ENCODE data around the gene WNT5B. TPM values are rescaled to one million over a fixed set of nuclear protein-coding genes. Genes with fewer than 3 reads are reported as not detected.

The WNT5B gene
- total RNA-seq, 1 donor from 2014 or later = 2.1 TPM

DNA sequence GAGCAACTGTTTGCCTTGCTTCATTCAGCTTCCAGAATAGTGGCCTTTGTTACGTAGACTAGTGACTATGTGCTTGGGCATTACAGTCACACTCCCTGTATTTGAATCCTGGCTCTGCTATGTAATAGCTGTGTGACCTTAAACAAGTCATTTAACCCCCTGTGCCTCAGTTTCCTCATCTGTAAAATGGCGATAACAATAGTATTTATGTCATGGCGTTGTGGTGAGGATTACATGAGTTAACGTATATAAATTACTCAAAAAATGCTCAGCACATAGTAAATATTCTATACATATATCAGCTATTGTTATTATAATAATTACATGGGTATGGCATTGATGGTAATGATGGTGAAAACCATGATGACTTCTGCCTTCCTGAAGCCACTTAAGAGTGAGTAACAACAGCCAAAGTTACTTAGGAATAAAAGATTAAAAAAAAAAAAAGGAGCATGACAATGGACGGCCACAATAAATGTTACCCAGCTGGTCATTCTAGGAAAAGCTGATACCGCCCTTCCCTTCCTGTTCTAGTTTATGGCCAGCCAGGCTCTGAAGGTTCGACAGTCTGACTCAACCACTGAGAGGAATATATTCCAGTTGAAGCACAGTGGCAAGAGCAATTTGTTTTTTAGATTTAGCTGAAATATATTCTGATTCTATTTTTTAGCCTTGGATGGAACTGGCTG is 51.9 kb downstream of the WNT5B start:
- DNase-seq = no peak
- Histone ChIP-seq H3K27ac (replicated peaks) (peak overlapping the region; percentile 85), H3K4me3 (no peak overlapping the region), H3K9me3 (replicated peaks) (peaks cover 8% of the 10 kb centered on the region), H3K4me1 (peaks cover 26% of the 10 kb centered on the region), H3K27me3 (ENCODE audit: low read depth) (no peaks in the 10 kb centered on the region), H3K36me3 (no peaks in the 10 kb centered on the region)
- no peak for TF ChIP-seq CTCF (IDR thresholded peaks at IDR 0.05; ENCODE audit: borderline replicate concordance)
- intact Hi-C loops (cut with micrococcal nuclease) = no loop called here

- Histone ChIP-seq H3K9me3 (replicated peaks) (peaks cover 3% of the 10 kb centered on the region), H3K4me1 (peaks cover 26% of the 10 kb centered on the region), H3K36me3 (no peaks in the 10 kb centered on the region), H3K4me3 (no peak overlapping the region), H3K27me3 (ENCODE audit: low read depth) (no peaks in the 10 kb centered on the region), H3K27ac (replicated peaks) (peak overlapping the region; percentile 85)
- TF ChIP-seq CTCF (IDR thresholded peaks at IDR 0.05; ENCODE audit: borderline replicate concordance) = no peak
- no peak for DNase-seq
- intact Hi-C loops (cut with micrococcal nuclease) = no loop called here
Measured at GRCh38 chr12:1681493-1681807, 52.4 kb downstream of the WNT5B start.

- intact Hi-C loops (cut with micrococcal nuclease) = no loop called here
- Histone ChIP-seq H3K9me3 (replicated peaks) (no peaks in the 10 kb centered on the region), H3K36me3 (no peaks in the 10 kb centered on the region), H3K4me1 (peaks cover 31% of the 10 kb centered on the region), H3K27me3 (ENCODE audit: low read depth) (no peaks in the 10 kb centered on the region), H3K27ac (replicated peaks) (no peak overlapping the region), H3K4me3 (no peak overlapping the region)
- TF ChIP-seq CTCF (IDR thresholded peaks at IDR 0.05; ENCODE audit: borderline replicate concordance) = no peak
- DNase-seq = no peak
Measured at GRCh38 chr12:1688086-1688710, 59.2 kb downstream of the WNT5B start.

DNA sequence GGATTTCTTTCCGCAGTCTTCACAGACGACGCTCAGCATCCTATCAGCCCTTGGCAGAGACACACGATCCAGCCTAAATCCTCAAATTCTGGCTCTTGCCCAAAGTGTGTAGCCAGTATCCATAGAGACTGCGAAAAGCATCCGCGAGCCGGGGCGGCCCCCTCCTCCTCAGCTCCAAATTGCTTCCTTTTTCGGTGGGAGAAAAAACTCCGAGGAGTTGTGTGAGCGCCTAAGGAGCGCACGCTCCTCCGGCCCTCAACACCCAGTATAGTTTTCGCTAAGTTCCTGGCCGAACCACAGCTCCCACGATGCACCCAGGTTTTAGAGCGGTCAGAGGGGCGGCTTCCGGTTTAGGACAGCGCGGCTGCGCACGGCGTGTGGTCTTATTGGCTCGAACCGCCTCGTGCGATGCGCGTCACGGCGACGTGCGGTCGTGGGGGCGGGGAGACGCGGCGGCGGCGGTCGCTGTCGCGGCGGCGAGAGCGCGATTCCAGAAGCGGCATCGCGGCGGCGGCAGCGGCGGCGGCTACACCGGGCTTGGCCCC is 61.6 kb downstream of the WNT5B start, which contains the start of gene ADIPOR2:
TSS of gene ADIPOR2 (plus strand) at position 493 of the 545 bp plus-strand sequence. CDS start 63,274 bp downstream, outside the sequence.
- DNase-seq = peak; percentile 94
- Histone ChIP-seq H3K27me3 (ENCODE audit: low read depth) (no peaks in the 10 kb centered on the region), H3K4me3 (peak within 1 kb of the TSS; percentile 78), H3K36me3 (no peaks in the 10 kb centered on the region), H3K27ac (replicated peaks) (peak within 1 kb of the TSS; percentile 91), H3K4me1 (peaks cover 43% of the 10 kb centered on the region), H3K9me3 (replicated peaks) (no peaks in the 10 kb centered on the region)
- intact Hi-C loops (cut with micrococcal nuclease) = no loop called here
- no peak for TF ChIP-seq CTCF (IDR thresholded peaks at IDR 0.05; ENCODE audit: borderline replicate concordance)

DNA sequence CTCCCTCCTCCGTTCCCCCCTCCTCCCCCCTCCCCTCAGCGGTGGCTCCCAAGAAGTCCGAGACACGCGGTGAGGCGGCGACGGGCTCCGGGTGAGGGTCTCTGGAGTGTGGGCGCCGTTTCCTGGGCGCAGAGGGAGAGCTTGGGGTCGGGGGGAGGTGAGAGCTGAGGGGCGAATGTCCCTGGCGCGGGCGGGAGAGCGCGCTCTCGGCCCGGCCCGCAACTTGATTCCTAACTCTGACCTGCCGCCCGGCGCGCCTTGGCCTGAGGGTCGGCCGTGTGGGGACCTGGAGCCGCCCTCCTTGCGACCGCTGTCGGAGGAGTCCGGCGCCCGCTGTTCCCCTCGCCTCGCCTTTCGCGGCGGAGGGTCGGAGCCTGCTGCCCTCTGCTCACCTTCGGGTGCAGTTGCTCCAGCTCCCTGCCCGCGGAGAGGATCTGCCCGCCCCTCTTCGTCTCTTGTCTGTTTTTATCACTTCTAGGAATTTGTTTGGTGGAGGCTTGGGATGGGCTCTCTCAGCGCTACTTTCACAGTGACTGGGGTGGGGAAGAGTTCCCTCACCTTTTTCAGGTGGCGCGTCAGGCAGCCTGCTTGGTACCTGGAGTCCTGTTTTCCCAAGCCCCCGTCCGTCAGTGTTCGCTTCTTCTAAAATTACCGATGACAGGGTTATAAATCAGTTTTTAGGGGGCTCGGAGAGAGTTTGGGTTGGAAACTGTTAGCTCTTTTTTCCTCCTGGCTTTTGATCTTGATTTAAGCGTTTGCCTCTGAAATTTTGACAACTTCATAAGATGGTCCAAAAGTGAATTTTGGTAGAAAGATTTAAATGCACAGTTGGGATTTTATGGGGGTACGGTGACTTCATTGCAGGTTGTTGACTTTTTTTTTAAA is 62.3 kb downstream of the WNT5B start:
- Histone ChIP-seq H3K4me3 (peak overlapping the region; percentile 78), H3K27me3 (ENCODE audit: low read depth) (no peaks in the 10 kb centered on the region), H3K36me3 (no peaks in the 10 kb centered on the region), H3K9me3 (replicated peaks) (no peaks in the 10 kb centered on the region), H3K27ac (replicated peaks) (peak overlapping the region; percentile 91), H3K4me1 (peaks cover 50% of the 10 kb centered on the region)
- DNase-seq = peak; percentile 41
- TF ChIP-seq CTCF (IDR thresholded peaks at IDR 0.05; ENCODE audit: borderline replicate concordance) = no peak
- intact Hi-C loops (cut with micrococcal nuclease) = no loop called here
